NK-92 treated with Interleukin-12 subunit alpha and Interleukin-12 subunit beta, amount 100 ng/mL, for 24 hours (cell line): Measurements from ENCODE around the gene SLC25A11.
"Not testable (repeated sequence)": the region's sequence is repeated elsewhere in the genome, so short reads cannot be mapped to it uniquely, and the experiment has no call there.

Experiments
- DNase-seq: peaks from one replicate; lab custom pipeline; 2025; lab: John Stamatoyannopoulos, UW

SLC25A11 gene

DNA sequence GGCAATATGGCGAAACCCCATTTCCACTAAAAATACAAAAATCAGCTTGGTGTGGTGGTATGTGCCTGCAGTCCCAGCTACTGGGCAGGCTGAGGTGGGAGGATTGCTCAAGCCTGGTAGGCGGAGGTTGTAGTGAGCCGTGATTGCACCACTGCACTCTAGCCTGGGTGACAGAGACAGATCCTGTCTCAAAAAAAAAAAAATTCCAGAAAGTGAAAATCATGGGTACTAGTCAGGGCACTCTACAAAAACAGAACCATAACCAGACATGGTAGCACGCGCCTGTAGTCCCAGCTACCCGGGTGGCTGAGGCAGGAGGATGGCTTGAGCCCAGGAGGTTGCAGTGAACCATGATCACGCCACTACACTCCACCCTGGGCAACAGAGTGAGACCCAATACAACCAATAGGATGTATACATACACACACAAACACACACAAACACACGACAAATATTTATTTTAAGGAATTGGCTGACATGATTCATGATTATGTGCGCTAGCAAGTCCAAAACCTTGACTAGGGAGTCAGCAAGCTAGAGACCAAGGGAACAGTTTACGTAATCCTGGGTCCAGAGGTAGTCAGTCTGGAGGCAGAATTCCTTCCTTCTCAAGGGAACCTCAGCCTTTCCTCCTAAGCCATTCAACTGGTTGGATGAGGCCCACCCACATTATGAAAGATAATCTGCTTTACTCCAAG, 19.3 kb downstream of the SLC25A11 start:
- no peak for DNase-seq

GRCh38 chr17:4919511-4920047, 20.3 kb downstream of the SLC25A11 start:
- no peak for DNase-seq

GRCh38 chr17:4914551-4914950, 25.3 kb downstream of the SLC25A11 start:
- not testable (repeated sequence) for DNase-seq

- DNase-seq = no peak
These were observed 25.9 kb downstream of the SLC25A11 start for GRCh38 chr17:4913994-4914393.

DNA sequence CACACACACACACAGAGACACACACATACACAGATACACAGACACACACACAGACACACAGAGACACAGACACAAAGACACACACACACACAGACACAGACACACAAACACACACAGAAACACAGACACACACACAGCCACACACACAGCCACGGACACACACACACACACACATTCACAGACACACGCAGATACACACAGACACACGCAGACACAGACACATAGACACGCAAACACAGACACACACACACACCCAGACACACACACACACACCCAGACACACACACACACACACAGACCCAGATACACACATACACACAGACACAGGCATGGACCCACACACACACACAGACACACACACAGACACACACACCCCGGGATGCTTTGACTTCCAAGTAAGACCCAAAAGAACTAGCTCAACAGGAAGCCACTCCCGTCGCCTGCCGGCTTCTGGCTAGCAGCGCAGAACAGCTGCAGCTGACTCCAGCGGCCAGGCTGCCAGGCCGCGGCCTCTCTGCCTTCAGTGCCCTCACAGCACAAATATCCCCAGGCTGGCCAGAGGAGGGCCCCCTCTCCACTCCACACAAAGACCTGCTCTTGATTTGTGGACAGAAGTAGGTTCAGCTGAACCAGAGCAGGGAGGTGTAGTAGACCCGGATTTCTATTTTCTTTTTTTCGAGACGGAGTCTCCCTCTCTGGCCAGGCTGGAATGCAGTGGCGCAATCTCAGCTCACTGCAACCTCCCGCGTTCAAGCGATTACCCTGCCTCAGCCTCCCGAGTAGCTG, 30.9 kb downstream of the SLC25A11 start:
- no peak for DNase-seq

- no peak for DNase-seq
These were observed 31.5 kb downstream of the SLC25A11 start for GRCh38 chr17:4908301-4908700.

DNA sequence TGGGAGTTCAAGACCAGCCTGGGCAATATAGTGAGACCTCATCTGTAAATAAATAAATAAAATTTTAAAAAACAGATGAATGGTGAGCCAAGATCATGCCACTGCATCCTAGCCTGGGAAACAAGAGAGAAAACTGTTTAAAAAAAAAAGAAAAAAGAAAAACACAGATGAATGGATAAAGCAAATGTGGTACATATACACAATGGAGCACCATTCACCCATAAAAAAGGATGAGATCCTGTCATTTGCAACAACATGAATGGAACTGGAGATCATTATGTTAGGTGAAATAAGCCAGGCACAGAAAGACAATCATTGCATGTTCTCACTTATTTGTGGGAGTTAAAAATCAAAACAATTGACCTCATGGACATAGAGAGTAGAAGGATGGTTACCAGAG, 33.2 kb downstream of the SLC25A11 start:
- DNase-seq = not testable (repeated sequence)

- DNase-seq = peak; percentile 30
These were observed 36.6 kb downstream of the SLC25A11 start, which contains the start of gene CHRNE for GRCh38 chr17:4903051-4903818. Gene CHRNE (minus strand): TSS chr17:4903098. CDS start chr17:4903063, 35 bp downstream.

DNA sequence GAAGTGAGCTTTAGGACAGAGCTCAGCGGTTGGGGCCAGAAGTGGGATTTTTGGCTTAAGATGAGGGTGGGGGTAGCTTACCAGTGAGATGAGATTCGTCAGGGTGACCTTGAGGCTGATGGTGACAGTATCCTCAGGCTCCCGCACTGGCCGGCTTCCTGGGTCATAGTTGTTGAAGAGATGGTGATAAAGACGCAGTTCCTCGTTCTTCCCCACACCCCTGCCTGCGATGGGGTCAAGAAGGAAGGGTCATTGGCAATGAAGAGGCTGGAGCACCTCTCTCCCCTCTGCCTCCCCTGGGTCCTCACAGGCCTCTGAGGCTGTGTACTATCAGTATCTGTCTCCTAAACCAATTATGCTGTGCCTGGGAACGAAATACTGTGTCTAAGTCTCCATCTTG, 37.3 kb downstream of the SLC25A11 start:
- no peak for DNase-seq

DNA sequence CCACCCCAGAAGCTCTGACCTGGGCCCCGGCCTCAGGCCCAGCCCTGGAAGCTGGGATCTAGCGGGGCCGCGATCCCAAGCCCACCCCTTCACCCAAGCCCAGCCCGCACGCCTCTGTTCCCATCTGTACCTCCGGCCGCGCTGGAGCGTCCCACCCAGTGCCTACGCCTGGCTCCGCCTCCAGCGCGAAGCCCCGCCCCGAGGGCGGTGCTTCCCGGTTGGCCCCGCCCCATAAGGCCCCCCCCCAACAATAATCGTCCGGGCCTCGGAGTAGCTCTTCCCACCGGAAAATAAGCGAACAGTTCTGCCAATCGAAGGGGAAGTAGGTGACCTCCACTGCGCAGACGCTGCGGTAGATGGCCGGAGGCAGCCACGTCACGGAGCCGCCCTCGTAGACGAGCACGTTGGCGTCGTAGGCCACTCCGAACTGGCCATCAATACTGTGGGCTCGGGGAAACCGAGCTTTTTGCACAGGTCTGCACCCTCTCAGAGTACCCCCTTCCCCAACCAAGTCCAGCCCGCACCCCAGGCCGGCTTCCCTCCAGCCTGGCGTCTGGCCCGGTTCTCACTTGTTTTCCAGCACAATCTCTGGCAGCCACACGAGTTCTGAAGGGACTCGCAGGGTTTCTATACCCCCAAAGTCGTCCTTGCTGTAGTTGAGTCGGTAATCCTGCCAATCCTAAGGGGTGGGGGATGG, 38.0 kb downstream of the SLC25A11 start:
- no peak for DNase-seq

DNA sequence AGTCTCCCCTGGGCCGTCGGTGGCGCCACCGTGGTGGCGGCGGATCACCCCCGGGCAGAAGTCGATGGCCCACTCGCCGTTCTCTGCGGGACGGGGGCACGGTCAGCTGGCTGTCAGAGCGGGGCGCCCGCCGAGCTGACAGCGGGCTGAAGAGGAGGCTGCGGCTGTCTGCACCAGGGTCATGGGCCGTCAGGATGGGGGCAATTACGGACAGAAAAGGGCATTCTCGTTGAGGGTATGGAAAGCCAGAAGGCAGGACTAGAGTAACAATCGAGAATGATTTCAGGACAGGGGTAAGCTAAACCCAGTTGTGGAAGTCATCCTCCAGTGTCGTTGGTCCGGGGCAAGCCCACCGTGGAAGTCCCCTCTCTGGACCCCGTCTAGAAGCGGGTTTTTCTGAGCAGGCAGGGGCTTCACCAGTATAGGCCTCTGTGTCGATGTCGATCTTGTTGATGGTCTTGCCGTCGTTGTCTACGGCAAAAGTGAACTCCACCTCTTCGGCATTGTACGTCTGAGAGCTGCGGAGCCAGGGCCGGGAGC, 38.7 kb downstream of the SLC25A11 start:
- no peak for DNase-seq

GRCh38 chr17:4900231-4901107, 39.4 kb downstream of the SLC25A11 start:
- no peak for DNase-seq

- no peak for DNase-seq
These were observed 40.3 kb downstream of the SLC25A11 start, which contains the start of gene C17orf107 for GRCh38 chr17:4899341-4900230. Gene C17orf107 (plus strand): TSS chr17:4899536. CDS start chr17:4899763, 227 bp downstream.

DNA sequence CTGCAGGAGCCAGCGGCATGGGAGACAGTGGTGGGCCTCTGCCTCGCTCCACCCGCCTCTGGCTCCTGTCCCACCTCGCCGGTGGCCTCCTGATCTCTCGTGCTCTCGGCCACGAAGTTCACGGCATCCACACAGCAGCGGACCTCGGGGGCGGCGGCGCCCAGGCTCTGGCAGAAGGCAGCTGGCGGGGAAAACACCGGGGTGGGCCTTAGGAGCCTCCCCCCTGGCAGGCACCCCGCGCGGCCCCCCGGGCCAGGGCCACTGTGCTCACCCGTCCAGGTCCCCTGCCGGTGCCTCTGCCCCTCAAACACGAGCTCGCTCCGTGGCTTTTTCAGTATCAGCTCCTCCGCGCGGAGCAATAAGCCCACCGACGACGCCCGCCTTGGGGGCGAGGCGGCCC, 40.9 kb downstream of the SLC25A11 start:
- DNase-seq = no peak

DNA sequence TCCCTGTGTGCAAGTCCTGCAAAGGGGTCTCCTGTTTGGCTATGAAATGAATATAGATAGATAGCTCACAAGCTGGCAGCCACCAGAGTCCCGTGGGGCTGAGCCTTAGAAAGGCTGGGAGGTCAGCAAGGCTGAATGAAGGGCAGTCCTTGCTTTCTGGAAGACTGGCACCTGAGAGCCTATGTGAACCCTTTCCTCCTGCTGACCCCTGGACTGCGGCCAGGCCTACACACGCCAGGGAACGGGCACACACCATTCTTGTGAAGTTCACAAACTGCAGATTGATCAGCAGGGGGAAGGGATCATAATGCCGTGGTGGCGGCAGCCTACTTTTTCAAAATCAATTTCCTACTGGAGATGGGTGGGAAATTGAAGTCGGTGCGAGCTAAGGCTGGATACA, 41.5 kb downstream of the SLC25A11 start:
- no peak for DNase-seq

- DNase-seq = no peak
These were observed 42.1 kb downstream of the SLC25A11 start for GRCh38 chr17:4897785-4898184.

DNA sequence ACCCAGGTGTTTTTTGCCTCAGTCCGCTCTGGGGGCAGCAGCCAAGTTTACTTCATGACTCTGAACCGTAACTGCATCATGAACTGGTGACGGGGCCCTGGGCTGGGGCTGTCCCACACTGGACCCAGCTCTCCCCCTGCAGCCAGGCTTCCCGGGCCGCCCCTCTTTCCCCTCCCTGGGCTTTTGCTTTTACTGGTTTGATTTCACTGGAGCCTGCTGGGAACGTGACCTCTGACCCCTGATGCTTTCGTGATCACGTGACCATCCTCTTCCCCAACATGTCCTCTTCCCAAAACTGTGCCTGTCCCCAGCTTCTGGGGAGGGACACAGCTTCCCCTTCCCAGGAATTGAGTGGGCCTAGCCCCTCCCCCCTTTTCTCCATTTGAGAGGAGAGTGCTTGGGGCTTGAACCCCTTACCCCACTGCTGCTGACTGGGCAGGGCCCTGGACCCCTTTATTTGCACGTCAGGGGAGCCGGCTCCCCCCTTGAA, 42.6 kb downstream of the SLC25A11 start:
- DNase-seq = no peak

DNA sequence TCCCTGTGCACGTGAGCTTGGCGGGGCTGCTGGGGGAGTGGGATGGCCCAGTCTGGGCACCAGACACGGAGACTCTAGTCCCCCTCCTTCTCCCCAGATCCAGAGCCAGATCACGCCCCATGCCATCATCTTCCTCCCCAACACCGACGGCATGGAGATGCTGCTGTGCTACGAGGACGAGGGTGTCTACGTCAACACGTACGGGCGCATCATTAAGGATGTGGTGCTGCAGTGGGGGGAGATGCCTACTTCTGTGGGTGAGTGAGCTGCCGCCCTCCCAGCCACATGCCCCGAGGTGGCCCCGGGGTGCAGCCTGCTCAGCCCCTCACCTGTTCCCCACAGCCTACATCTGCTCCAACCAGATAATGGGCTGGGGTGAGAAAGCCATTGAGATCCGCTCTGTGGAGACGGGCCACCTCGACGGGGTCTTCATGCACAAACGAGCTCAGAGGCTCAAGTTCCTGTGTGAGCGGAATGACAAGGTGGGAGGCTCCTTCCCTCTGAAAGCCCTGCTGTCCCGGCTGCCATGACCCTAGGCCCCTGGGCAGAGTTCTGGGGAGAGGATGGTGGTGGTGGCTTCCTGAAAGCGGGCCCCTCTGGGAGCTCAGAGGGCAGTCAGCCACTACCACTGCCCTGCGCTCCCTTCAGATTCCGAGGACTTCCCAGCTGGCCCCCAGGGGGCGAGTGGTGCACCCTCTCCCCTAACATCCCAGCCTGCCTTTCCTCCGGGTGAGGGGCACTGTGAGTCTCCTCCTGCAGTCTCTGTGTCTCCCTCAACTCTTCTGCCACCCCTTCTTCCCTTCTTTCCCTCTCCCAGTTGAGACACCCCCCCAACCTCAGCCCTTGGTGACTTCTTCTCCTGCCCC, 43.3 kb downstream of the SLC25A11 start:
- DNase-seq = no peak
